HG03457 (cell line): ENCODE measurements around the gene KIF5C.

Experiments
- ATAC-seq: cut with Tn5 transposase; IDR thresholded peaks from one replicate; pipeline ENCODE4 v1.9.1; 2021; ENCODE audit warnings: moderate number of reproducible peaks; ENCODE audit not compliant: unreplicated experiment

Gene KIF5C

GRCh38 chr2:149038442-149039212 is 163.6 kb downstream of the KIF5C start, which contains the start of gene LYPD6B:
TSS of gene LYPD6B (plus strand) at chr2:149038699. CDS start at chr2:149130949, 92,250 bp downstream.
- no peak for ATAC-seq

GRCh38 chr2:149039213-149039724 is 164.2 kb downstream of the KIF5C start:
- no peak for ATAC-seq

- no peak for ATAC-seq
Observed at GRCh38 chr2:149040451-149040850, 165.4 kb downstream of the KIF5C start.

- ATAC-seq: no peak
Observed at GRCh38 chr2:149041482-149041881, 166.5 kb downstream of the KIF5C start.

- no peak for ATAC-seq
Observed at GRCh38 chr2:149042881-149043280, 167.9 kb downstream of the KIF5C start.

- ATAC-seq: no peak
Observed at GRCh38 chr2:149044500-149044899, 169.5 kb downstream of the KIF5C start.

GRCh38 chr2:149047118-149047517 is 172.1 kb downstream of the KIF5C start:
- no peak for ATAC-seq

GRCh38 chr2:149049142-149049541 is 174.1 kb downstream of the KIF5C start:
- ATAC-seq: no peak

- ATAC-seq: no peak
Observed at GRCh38 chr2:149050188-149050587, 175.2 kb downstream of the KIF5C start.

- ATAC-seq: no peak
Observed at GRCh38 chr2:149055751-149056150, 180.7 kb downstream of the KIF5C start.

GRCh38 chr2:149056541-149057255 is 181.7 kb downstream of the KIF5C start:
- no peak for ATAC-seq

GRCh38 chr2:149057401-149057800 is 182.4 kb downstream of the KIF5C start:
- ATAC-seq: no peak

GRCh38 chr2:149058936-149059335 is 183.9 kb downstream of the KIF5C start:
- ATAC-seq: no peak

GRCh38 chr2:149059822-149060221 is 184.8 kb downstream of the KIF5C start:
- ATAC-seq: no peak

GRCh38 chr2:149061133-149061745 is 186.2 kb downstream of the KIF5C start:
- no peak for ATAC-seq

- no peak for ATAC-seq
Observed at GRCh38 chr2:149062531-149062930, 187.5 kb downstream of the KIF5C start.

- ATAC-seq: no peak
Observed at GRCh38 chr2:149063177-149063576, 188.2 kb downstream of the KIF5C start.

- ATAC-seq: no peak
Observed at GRCh38 chr2:149064365-149064841, 189.4 kb downstream of the KIF5C start.

- no peak for ATAC-seq
Observed at GRCh38 chr2:149064856-149065630, 190.0 kb downstream of the KIF5C start.

- ATAC-seq: no peak
Observed at GRCh38 chr2:149068225-149068995, 193.4 kb downstream of the KIF5C start.
